DMS153 (cell line): Measurements from ENCODE around the gene UMODL1.
"Not testable (repeated sequence)": the region's sequence is repeated elsewhere in the genome, so short reads cannot be mapped to it uniquely, and the experiment has no call there.

Experiments
- DNase-seq: peaks from one replicate; lab custom pipeline; 2025; lab: John Stamatoyannopoulos, UW

The UMODL1 gene

DNA sequence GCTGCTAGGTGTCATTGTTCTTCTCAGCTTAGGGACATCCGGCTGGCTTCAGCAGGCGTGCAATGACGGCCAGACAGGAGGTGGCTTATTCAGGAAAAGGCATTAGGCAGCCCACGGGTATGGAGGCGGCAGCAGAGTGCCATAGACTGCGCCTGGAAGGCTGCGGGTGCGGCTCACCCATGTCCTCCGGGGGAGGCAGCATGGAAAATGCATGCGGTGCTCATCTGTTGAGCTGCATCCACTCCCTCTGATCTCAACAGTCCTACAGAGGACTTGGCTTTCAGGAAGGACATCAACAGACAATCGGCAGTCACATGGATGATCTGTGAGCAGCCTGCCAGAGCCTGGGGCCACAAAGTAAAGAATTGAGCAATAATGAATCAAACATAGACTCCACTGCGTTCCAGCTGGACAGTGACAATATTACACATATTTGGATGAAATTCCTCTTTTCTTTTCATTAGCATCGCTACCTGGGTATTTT, 42.9 kb downstream of the UMODL1 start:
- DNase-seq, result no peak

DNA sequence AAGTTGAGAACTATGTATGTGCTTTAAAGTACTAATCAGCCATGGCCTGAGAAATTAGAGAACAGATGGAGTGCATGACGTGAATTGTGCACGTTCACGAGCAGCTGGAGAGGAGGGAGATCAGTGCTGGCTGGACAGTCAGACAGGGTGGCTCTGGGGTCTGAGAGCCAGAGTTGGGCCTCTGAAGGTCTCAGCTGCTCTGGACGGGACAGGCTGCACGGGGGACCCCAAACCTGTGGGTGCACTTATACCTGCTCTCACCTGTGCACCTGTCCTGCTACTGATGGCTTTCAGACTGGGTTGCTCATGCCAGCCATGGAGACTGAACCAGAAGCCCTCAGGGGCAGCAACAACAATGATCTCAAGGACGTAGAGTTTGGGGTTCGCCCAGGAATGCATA, 43.5 kb downstream of the UMODL1 start:
- no peak for DNase-seq

DNA sequence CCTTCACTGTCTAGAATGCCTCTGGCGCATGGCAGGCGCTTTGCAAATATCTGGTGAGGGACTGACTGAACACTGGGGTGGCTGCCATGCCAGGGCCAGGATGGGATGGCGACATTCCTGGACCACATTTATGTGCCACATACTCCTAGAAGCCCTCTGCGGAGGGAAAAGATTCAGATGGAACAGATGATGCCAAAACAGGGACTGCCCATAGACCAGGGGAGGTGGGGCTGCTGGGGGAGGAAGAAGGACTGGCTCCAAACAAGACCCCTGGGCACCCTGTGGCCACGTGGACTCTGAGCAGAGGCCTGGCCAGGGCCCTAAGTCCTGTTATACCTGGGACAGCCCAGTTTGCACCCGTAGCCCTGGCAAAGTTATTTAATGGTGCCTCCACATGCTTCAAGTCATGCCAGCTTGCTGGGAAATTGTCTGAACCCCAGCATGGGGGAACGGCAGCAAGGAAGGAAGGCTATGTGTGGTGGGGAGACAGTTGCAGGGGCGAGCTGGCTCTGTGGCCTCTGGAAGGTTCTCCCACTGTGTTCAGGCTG, 44.1 kb downstream of the UMODL1 start:
- DNase-seq, result no peak

DNA sequence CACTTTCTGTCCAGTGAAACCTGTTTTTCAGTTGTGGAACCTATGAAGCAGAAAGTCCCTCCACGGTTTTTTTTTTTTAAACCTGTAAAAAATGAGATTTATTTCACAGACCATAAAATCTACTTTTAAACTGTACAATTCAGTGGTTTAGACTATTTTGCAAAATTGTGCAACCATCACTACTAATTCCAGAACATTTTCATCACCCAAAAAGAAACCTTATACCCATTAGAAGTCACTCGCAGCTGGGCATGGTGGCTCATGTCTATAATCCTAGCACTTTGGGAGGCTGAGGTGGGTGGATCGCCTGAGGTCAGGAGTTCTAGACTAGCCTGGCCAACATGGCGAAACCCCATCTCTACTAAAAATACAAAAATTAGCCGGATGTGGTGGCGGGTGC, 45.4 kb downstream of the UMODL1 start:
- not testable (repeated sequence) for DNase-seq

DNA sequence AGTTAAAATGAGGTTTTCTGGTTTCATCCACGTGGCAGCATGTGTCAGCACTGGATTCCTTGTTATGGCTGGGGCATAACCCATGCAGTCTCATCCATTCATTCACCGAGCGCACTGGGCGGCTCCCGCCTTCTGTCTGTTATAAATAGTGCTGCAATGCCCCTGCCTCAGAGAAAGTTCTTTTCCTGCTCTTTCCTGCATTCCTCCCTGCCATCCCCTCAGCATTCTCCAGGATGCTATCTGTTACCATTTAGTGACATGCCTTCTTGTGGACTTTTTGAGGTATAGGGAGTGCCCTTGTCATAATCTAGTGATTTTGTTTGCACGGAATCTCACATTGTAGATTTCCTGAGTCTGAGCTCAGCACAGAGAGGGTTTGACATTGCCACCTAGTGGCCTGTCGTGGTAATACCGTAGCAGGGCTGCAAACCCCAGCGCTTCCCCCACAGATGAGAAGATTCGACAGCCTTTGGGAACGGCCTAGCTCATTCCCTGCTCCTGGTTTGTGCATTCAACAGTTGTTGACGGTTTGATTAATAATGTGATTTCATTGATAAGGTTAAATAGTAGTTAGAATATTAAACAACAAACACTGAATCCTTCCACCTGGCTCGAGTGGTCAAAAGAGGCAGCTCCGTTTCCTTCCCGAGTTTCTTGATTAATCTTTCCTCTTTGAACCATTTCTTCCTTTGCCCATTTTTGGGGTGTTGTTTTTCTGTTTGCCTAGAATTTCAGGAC, 46.3 kb downstream of the UMODL1 start:
- DNase-seq, result peak; percentile 58

DNA sequence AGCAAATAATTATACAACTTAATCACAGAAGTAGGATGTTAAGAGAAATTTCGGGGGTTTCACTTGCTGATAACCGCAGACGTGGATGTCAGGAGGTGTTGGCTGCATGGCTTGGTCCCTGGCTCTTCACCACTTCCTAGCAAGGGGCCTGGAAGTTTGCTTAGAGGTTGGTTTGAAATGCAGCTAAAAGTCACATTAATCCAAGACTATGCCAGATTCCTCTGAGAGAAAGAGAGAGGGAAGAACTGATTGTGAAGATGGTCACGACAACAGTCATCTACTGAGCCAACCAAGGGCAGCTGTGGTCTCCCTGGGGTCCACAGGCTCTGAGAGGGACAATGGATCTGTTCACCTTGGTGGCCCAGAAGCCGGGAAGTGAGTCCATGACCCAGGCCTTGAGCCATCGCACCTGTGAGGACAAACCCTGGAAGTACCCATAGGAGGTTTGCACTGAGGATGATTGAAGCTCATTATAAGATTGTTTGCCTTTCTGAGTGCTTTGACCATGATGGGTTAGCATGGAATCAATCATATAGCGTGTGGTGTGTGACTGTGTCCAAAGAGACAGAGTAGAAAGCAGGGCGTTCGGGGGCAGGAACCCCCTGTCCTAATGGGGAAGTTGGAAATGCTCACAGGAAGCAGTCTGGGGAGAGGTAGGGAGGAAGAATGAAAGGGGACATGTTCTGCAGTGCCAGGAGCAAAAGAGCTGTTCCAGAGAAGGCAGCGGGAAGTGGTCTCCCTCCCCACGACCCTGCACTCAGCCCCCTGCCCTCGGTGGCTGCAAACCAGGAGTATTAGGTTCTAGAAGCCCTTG, 47.1 kb downstream of the UMODL1 start:
- DNase-seq, result peak; percentile 13

DNA sequence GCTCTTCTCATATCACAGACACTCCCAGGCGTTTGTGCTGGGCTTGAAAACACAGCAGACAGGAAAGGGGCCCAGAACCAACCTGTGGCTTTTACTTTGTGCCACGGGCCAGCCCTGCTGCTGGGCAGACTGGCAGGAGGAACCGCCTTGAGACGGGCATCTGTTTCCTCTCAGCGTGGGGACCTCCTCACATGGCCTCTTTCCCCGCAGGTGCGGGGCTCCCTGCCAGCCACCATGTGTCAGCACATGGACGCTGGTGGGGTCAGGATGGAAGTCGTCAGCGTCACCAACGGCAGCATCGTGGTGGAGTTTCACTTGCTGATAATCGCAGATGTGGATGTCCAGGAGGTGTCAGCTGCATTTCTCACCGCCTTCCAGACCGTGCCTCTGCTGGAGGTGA, 47.8 kb downstream of the UMODL1 start:
- DNase-seq, result peak; percentile 8

DNA sequence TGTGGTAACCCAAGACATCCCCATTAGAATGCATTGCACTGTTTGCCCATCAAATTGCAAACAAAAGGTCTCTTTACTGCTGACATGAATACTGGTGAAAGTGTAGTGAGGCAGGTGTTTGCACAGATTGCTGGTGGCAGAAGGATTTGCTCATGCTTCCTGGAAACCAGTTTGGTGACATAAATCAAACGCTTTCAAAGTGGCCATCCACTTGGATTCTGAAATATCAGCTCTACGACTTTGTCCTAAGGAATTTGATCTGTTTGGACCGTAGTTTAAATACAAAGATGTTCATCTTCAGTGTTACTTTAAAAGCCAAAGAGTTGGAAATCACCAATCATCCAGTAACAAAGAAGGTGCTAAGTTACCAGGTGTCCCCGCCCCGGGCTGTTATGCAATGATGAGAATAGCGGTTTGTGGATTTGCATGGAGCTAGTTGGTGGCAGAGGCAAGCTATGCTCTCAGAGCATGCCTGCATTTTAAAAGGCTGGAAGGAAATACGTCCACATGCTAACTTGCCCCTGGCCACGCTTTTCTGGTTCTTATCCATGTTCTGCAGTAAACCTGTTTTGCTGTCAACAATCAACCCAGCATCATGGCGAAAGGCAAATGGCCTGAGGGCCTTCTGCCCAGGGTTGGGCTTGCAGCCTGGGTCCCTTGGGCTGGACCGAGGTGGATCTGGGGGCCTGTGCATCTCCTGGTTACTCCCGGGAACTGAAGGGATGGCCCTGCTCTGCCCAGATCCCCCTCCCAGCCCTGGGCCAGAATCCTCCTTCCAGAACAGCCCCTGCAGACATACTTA, 49.2 kb downstream of the UMODL1 start:
- DNase-seq, result peak; percentile 96

DNA sequence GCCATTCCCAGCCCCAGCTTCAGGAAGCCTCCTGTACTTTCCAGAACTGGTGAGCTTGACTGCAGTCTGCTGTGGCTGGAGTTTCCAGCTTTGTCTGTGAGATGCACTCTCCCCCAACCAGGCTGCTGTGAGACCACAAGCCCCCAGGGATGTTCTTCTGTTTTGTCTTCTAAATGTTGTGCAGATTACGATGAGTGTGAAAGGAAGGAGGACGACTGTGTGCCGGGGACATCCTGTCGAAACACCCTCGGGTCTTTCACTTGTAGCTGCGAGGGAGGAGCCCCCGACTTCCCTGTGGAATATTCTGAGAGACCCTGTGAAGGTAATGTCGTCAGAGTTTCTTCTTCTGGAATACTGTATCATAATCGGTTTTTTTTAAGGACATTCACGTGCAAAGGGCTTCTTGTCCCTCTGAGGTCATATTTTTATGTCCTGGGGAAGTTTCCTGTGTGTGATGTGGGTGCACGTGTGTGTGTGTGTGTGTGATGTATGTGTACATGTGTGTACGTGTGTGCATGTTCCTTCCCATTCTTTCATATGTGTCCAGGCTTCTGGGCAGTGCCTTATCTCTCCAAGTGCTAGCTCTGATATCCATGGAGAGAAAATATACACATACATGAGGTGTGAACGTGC, 49.9 kb downstream of the UMODL1 start:
- DNase-seq, result no peak

DNA sequence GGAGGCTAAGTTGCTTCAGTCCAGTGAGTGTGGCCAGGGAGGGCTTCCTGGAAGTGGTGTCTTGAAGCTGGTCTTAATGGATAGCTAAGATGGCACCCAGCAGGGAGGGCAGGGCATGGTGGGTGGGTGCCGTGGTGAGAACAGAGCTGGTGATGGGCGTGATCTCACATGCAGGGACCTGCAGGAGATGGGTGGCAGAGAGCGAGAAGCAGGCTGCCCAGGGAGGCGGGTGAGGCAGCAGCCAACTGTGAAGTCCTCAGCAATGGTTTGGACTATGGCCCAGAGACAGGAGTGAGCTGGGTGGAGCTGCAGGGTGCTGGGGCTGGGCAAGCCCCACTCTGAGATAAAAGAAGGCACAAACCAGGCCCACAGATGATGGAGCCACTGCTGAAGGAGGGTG, 50.7 kb downstream of the UMODL1 start:
- no peak for DNase-seq

DNA sequence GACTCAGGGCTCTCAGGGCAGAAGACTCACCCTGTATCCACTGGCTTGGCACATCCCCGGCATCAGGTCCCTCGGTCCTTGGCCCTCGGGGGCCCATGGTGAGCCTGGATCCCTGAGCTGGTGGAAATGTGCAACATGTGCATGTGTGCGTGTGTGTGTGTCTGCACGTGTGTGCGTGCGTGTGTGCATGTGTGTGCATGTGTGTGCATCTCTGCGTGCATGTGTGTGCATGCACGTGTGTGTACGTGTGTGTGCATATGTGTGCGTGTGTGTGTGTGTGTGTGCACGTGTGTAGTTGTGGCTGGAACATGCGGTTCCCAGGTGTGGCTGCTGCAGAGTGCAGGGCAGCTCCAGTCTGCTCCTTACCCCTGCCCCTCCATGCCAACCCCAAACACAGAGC, 51.3 kb downstream of the UMODL1 start:
- DNase-seq, result no peak

DNA sequence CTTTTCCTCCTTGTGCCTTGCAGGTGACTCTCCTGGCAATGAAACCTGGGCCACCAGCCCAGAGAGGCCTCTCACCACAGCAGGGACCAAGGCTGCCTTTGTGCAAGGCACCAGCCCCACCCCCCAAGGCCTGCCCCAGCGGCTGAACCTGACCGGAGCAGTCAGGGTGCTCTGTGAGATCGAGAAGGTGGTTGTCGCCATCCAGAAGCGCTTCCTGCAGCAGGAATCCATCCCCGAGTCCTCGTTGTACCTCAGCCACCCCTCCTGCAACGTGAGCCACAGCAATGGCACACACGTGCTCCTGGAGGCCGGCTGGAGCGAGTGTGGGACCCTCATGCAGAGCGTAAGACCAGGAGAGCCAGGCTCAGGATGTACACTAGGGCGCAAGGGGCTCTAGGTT, 51.7 kb downstream of the UMODL1 start:
- no peak for DNase-seq

DNA sequence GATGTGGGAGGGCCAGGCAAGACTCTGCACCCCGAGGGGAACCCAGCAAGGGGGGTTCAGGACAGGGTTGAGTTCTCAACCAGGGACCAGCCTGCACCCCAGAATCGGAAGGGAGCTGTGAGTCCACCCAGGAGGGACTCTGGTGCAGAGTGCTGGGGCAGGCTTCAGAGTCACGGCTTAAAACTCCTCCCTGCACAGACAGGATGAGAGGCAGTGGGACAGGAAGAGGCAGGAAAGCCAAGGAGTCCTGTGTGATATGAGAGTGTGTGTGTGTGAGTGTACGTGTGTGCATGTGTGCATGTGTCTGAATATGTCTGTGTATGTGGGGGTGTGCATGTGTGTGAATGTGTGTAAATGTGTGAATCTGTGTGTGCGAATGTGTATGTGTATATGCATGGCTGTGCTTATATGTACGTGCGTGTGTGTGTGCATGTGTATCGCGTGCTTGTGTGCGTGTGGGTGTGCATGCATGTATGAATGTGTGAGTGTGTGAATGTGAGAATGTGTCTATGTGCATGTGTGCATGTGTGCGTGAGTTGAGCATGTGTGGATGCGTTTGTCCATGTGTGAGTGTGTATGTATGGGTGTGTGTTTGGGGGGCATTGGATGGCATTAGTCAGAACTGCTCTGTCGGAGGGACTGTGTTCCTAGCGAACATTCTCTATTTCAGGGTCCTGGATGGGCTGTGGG, 52.2 kb downstream of the UMODL1 start:
- DNase-seq, result no peak

DNA sequence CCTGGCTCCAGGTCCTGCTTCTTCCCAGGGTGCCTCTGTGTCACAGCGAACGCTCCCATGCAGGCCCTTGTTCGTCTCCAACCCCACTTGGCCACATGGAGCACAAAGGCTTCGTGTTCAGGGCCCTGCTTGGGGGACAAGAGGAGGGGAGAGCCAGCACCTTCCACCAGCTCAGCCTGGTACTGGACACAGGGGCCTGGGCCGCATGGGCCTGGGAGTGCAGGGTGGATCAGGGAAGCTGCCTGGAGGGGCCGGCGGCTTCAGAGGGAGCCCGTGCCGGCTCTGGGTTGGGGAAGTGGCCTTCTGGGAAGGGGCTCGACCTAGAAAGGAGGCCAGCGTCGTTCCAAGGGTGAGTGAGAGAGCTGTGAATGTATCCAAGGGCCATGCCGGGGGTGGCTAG, 53.0 kb downstream of the UMODL1 start:
- no peak for DNase-seq

DNA sequence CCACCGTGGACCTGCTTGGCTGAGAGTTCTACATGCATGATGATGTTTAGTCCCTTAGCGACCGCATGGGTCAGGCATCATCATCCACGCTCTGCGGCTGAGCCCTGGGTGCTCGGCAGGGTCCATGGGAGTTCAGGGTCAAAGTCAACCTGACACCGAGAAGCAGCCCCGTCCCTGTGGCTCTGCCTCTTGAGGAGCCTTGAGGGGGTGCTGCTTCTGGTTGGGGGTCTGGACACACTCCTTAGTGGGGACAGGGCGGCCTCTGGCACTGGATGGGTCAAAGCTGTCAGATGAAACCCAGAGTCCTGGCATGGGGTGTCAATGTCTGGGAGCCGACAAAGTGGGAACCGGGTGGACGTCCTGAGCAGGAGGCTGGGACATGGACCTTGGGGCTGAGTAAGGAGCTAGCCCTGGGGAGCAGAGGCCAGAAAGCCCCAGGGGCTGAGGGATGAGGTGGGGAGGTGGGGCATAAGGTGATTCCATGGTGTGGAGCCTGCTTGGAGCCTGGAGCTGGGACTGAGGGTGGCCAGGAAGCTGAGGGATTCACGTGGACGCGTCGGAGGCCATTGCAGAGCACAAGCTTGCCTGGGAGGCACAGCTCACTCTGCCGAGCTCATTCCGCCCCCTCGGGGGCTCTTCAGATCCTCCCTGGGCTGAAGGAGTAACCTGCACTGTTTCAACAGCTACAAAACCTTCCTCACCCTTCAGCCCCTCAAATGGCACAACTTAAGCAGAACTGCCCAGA, 53.9 kb downstream of the UMODL1 start:
- DNase-seq, result no peak

DNA sequence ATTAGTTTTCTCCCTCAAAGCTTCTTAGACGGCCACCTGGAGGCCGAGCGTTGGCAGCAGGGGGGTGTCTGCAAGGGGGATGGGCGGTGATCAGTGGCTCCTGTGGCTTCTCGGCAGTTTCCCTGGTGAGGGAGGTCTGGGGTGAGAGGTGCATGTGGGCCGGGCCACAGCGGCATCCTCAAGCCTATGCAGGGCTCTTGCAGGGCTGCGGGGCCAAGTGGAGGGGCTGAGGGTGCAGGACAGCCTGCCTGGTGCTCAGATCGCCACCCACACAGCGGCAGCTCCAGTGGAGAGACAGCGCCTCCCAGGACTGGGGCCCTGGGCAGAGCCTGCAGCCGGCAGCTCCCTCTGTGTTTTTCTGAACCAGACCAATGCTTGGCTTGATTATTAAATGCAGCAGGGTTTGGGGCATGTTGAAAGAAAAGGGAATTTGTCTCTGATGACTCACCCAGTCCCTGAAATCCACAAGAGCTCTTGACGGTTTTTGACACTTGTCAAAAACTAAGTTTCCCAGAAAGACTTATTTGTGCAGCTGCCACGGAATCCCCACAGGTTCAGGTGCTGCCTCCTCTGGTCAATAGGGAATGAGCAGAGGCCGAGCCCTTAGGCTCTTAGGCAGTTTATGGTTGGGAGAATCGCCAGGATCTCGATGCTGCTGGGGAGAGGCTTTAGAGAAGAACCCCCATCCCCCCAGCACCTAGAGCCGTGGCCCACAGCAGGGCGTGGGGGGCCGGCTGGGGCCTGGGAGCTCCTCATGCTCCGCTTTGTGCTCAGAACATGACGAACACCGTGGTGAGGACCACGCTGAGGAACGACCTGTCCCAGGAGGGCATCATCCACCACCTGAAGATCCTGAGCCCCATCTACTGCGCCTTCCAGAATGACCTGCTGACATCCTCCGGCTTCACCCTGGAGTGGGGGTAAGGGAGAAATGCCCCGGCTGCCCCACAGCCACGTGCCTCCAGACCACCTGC, 54.7 kb downstream of the UMODL1 start:
- DNase-seq, result peak; percentile 63

DNA sequence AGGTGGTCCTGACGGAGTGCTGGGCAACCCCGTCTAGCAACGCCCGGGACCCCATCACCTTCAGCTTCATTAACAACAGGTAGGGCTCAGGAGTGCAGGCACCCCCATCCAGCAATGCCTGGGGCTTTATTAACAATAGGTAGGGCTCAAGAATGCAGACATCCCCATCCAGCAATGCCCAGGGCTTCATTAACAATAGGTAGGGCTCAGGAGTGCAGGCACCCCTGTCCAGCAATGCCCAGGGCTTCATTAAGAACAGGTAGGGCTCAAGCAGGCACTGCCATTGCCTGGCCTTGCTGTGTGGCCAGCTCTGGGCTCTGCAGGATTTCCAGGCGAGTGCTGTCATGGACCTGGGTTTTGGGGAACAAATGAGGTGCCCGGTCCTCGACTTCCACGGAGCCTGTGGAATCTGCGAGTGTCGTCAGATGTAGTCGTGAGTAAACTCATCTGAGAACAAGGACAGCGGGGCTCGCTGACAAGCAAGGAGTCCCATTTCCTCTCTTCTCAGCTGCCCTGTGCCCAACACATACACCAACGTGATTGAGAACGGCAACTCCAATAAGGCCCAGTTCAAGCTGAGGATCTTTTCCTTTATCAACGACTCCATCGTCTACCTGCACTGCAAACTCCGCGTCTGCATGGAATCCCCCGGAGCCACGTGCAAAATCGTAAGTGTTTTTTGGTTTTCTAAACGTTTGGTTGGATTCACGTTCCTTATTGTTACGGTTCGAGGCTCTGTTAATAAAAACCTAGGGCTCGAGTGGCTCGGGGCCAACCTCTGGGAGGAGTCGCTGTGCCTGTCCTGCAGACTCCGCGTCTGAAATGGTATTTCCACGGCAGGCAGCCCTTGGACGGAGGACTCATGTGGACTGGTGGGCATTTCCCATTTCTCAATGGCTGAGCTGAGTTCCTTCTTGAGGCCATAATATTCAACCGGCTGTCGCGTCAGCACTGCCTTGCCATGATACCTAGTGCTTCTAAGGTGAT, 56.3 kb downstream of the UMODL1 start:
- no peak for DNase-seq
